ENCODE measurements around the gene FBRSL1.
"Not testable (repeated sequence)": the region's sequence is repeated elsewhere in the genome, so short reads cannot be mapped to it uniquely, and the experiment has no call there.

The FBRSL1 gene

GRCh38 chr12:132489602-132490266, at the start of gene FBRSL1:
FBRSL1 (plus strand) TSS chr12:132490151.
- peak; percentile 89 for DNase-seq

GRCh38 chr12:132440420-132440819, 49.5 kb upstream of the FBRSL1 start:
- not testable (repeated sequence) for DNase-seq

- DNase-seq = no peak
These were observed 47.8 kb upstream of the FBRSL1 start for GRCh38 chr12:132441871-132442863.

GRCh38 chr12:132443091-132443490, 46.9 kb upstream of the FBRSL1 start:
- DNase-seq = no peak

GRCh38 chr12:132444283-132444682, 45.7 kb upstream of the FBRSL1 start:
- no peak for DNase-seq

- peak; percentile 84 for DNase-seq
These were observed 44.7 kb upstream of the FBRSL1 start for GRCh38 chr12:132444957-132445883.

- peak; percentile 65 for DNase-seq
These were observed 43.9 kb upstream of the FBRSL1 start for GRCh38 chr12:132445884-132446632.

- no peak for DNase-seq
These were observed 43.2 kb upstream of the FBRSL1 start for GRCh38 chr12:132446633-132447326.

GRCh38 chr12:132447327-132447720, 42.6 kb upstream of the FBRSL1 start:
- DNase-seq = no peak

- DNase-seq = no peak
These were observed 42.1 kb upstream of the FBRSL1 start for GRCh38 chr12:132447731-132448462.

GRCh38 chr12:132448463-132448820, 41.5 kb upstream of the FBRSL1 start:
- DNase-seq = no peak

- DNase-seq = no peak
These were observed 40.2 kb upstream of the FBRSL1 start for GRCh38 chr12:132449565-132450417.

- no peak for DNase-seq
These were observed 39.4 kb upstream of the FBRSL1 start for GRCh38 chr12:132450418-132451171.

- DNase-seq = no peak
These were observed 38.6 kb upstream of the FBRSL1 start for GRCh38 chr12:132451172-132451835.

- DNase-seq = no peak
These were observed 38.1 kb upstream of the FBRSL1 start for GRCh38 chr12:132451836-132452195.

- no peak for DNase-seq
These were observed 37.2 kb upstream of the FBRSL1 start for GRCh38 chr12:132452596-132453350.

- DNase-seq = no peak
These were observed 36.4 kb upstream of the FBRSL1 start for GRCh38 chr12:132453361-132454192.
